T-cell (primary cell): ENCODE data around the gene LRP1. TPM values are rescaled to one million over a fixed set of nuclear protein-coding genes. Genes with fewer than 3 reads are reported as not detected.
A peak's percentile ranks its signal among the peaks of the same experiment; 100 is the strongest.

Experiments
- ATAC-seq, 4 experiments: fragments of 200-7000 bp in 3 of 4; fragments of 150-1000 bp in 1 of 4; cut with Tn5 transposase; replicated peaks in 1 of 4; 1 replicate in 3 of 4; 2 replicates in 1 of 4; pipeline ENCODE4 v1.10.0; 2021; ENCODE audit warnings: moderate library complexity in 3 of 4, mild to moderate bottlenecking in 2 of 4, moderate number of reproducible peaks in 1 of 4
- CTCF ChIA-PET, 2 donors: fragments of 300-600 bp; sonication (Branson Sonifier 250); formaldehyde crosslinking; loops; one replicate each; lab custom pipeline; 2022; ENCODE audit warnings: antibody characterized with exemption in 2 of 2; lab: Charles Lee
- POLR2A ChIA-PET, 2 donors: fragments of 300-600 bp; sonication (Branson Sonifier 250); formaldehyde crosslinking; loops; one replicate each; lab custom pipeline; 2022; ENCODE audit warnings: antibody characterized with exemption in 2 of 2; lab: Charles Lee
- DNase-seq, 35 experiments: peaks; one replicate each; pipeline versions ENCODE4 v3.0.0 to v3.0.0-alpha.2; 2013 to 2023
- H3K27ac ChIP-seq: one replicate; pipeline ENCODE4 v1.5.1; 2013; ENCODE audit warnings: low read length
- H3K27me3 ChIP-seq, 2 experiments: replicated peaks in 1 of 2; 1 replicate in 1 of 2; 2 replicates in 1 of 2; pipeline versions ENCODE4 v1.6.1 to v1.7.0; 2013; ENCODE audit warnings: low read length in 1 of 2, mixed read lengths in 1 of 2; ENCODE audit not compliant: control insufficient read depth in 2 of 2, insufficient read depth in 2 of 2; ENCODE audit errors: extremely low read depth in 1 of 2
- H3K36me3 ChIP-seq, 2 donors: 1 replicate in 1 of 2; 2 replicates in 1 of 2; pipeline versions ENCODE4 v1.6.1 to v1.7.0; 2013; ENCODE audit warnings: low read length in 1 of 2; ENCODE audit not compliant: control insufficient read depth in 2 of 2, insufficient read depth in 1 of 2; ENCODE audit errors: extremely low read depth in 1 of 2
- H3K4me1 ChIP-seq, 2 experiments: 1 replicate in 1 of 2; 2 replicates in 1 of 2; pipeline versions ENCODE4 v1.6.1 to v1.7.0; 2013; ENCODE audit warnings: low read length in 2 of 2, mixed read lengths in 1 of 2; ENCODE audit not compliant: insufficient read depth in 2 of 2, control insufficient read depth in 1 of 2; ENCODE audit errors: extremely low read depth in 1 of 2
- H3K4me3 ChIP-seq, 2 donors: 1 replicate in 1 of 2; 2 replicates in 1 of 2; pipeline versions ENCODE4 v1.5.1 to v1.7.0; 2013; ENCODE audit warnings: mild to moderate bottlenecking in 2 of 2, low read length in 1 of 2, moderate library complexity in 1 of 2; ENCODE audit not compliant: control insufficient read depth in 1 of 2; ENCODE audit errors: extremely low read depth in 1 of 2
- H3K9me3 ChIP-seq: 2 replicates; pipeline ENCODE4 v1.7.0; 2013
- H3K27ac Mint-ChIP-seq, 2 donors: one replicate each; pipeline ENCODE4 v1.8.0; 2020 to 2021; ENCODE audit warnings: mild to moderate bottlenecking in 2 of 2, mixed read lengths in 2 of 2
- H3K27me3 Mint-ChIP-seq, 2 donors: one replicate each; pipeline ENCODE4 v1.8.0; 2021 to 2022; ENCODE audit warnings: mixed read lengths in 2 of 2
- H3K36me3 Mint-ChIP-seq: one replicate; pipeline ENCODE4 v1.8.0; 2021; ENCODE audit warnings: mixed read lengths
- H3K4me1 Mint-ChIP-seq, 3 donors: one replicate each; pipeline ENCODE4 v1.8.0; 2020 to 2022; ENCODE audit warnings: mixed read lengths in 3 of 3, mild to moderate bottlenecking in 1 of 3
- H3K4me3 Mint-ChIP-seq, 3 donors: one replicate each; pipeline ENCODE4 v1.8.0; 2020 to 2022; ENCODE audit warnings: mild to moderate bottlenecking in 3 of 3, mixed read lengths in 3 of 3, moderate library complexity in 3 of 3
- H3K9me3 Mint-ChIP-seq, 3 donors: one replicate each; pipeline ENCODE4 v1.8.0; 2020 to 2022; ENCODE audit warnings: mixed read lengths in 3 of 3
- WGBS: methylation state at CpG from one replicate; pipeline ENCODE4 v1.1.5; 2013; ENCODE audit warnings: missing lambda C conversion rate; ENCODE audit not compliant: insufficient coverage; 5-methylcytosine and 5-hydroxymethylcytosine counted together
- total RNA-seq, 35 experiments: library from RNA in 6 of 35; stranded (reverse) in 6 of 35; fragments of 120-200 nt in 1 of 35; gene quantifications; one replicate each; pipeline versions ENCODE4 v1.2.1 to v1.2.4 and lab custom pipeline; 2013 to 2026

Gene LRP1
- total RNA-seq, 5 donors from 2014 or later (not counting 1 experiment from before 2014, with no cell fraction given), result 5.9 to 8.1 (median 7.7) TPM

DNA sequence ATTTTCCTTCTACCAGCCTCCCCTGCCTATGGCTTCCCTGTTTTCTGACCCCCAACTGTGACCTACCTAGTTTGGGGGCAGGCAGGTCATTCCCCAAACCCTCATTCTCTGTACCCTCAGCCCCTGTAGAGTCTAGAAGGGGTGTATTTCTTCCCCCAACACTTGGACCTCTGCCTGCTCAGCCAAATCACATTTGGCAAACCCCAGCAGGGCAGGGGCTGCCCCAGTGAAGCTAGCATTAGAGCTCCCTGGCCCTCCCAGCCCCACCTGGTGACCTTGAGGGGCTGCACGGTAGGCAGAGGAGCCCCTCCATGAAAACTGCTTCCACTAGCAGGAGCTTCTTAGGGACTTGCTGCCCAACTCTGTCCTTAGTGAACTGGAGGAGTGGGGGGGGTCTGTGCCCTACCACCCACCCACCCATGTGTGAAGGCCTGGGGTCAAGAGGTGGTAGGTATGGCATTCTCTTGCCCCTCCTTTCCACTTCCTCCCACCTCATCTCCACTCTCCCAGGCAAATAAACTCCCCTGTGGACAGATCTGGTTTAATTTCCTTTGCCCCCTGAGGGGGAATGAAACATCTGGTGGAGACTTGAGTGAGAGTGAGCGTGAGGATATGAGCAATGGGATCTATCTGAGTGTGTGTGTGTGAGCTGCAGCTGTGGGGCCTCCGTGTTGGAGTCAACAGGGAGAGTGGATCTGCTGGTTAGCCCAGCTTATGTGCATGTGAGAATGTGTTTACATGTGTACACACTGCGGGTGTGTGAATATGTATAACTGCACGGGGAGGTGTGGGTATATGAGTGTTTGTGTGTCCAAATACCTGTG is 90.0 kb downstream of the LRP1 start:
- Mint-ChIP-seq H3K9me3 (no peaks in the 10 kb centered on the region), H3K4me1 (peaks cover 47 to 73% (median 60%) of the 10 kb centered on the region in 3 donors), H3K36me3 (no peaks in the 10 kb centered on the region), H3K27me3 (peaks cover 83% of the 10 kb centered on the region in 2 donors), H3K27ac (no peak overlapping the region), H3K4me3 (peak overlapping the region; percentile 6 to 80 (median 47))
- H3K27me3 ChIP-seq, result peaks cover 8 to 97% of the 10 kb centered on the region in 2 experiments
- no peaks in the 10 kb centered on the region for H3K9me3 ChIP-seq
- DNase-seq (no peak), ATAC-seq (no peak)
- ChIA-PET CTCF (interaction anchor here (0.5 to 1.7 kb wide), 7 partner anchors 9 to 367 kb away, joined by 3 to 6 read pairs (median 3); partner anchors contain the start of gene SHMT2 (in 1 of the 2)), POLR2A (no interaction called here)
- H3K4me1 ChIP-seq, result peaks cover 5 to 79% of the 10 kb centered on the region in 2 experiments
- no peak overlapping the region for H3K4me3 ChIP-seq
- H3K36me3 ChIP-seq, result no peaks in the 10 kb centered on the region
- H3K27ac ChIP-seq, result no peak overlapping the region
- WGBS, result 91% methylated on average over 4 of the region's 5 CpGs

DNA sequence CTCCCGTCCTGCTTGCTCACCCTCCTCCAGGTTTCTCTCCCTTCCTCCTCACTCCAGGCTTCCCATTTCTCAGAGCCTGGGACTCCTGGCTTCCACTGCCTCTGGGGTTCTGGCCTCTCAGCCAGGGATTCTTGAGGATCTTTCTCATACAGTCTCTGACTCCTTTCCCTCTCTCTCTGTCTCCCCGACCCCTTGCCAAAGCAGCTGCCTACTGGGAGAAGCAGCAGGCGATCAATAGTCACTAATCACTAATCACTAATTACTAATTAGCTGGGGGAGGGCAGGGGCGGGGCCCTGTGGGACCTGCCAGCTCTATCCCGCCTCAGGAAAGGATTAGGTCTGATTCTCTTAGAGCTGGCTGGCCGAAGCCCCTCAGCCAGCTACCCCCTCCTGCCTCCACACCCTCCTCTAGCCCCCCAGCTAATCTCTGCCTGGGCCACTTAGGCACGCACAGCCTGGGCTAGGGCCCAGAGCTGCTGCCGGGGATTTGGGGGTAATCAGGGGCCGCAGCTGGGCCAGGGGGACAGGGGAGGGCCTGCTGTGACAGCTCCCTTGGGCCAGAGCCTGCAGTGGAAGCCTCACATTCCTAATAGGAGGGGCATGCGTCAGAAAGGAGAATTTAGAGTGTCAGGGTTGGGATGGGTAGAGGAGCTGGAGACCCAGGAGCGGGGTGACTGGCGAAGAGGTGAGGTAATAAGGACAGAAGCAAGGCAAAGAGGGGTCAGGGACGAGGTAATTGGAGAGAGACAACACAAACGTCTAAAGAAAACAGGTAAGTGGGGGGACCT is 91.1 kb downstream of the LRP1 start:
- H3K4me1 ChIP-seq, result peaks cover 5 to 79% of the 10 kb centered on the region in 2 experiments
- peaks cover 12 to 97% of the 10 kb centered on the region in 2 experiments for H3K27me3 ChIP-seq
- POLR2A ChIA-PET, result no interaction called here

GRCh38 chr12:57219993-57220754 is 91.9 kb downstream of the LRP1 start:
- Mint-ChIP-seq H3K9me3 (no peaks in the 10 kb centered on the region), H3K4me1 (peaks cover 40 to 64% (median 55%) of the 10 kb centered on the region in 3 donors), H3K4me3 (peak overlapping the region in 1 of 3 donors; percentile 4), H3K36me3 (no peaks in the 10 kb centered on the region), H3K27ac (peak overlapping the region in 1 of 2 donors; percentile 65), H3K27me3 (peaks cover 71 to 81% of the 10 kb centered on the region in 2 donors)
- ATAC-seq, result no peak
- POLR2A ChIA-PET, result no interaction called here
- CTCF ChIA-PET, result interaction anchor here in 1 of 2 donors (0.7 kb wide), 1 partner anchor 19 kb away, joined by 3 read pairs; no protein-coding TSS in a partner anchor
- WGBS, result 13% methylated on average over 2 of the region's 38 CpGs
- Histone ChIP-seq H3K36me3 (no peaks in the 10 kb centered on the region), H3K4me1 (peaks cover 5 to 79% of the 10 kb centered on the region in 2 experiments), H3K27me3 (peaks cover 14 to 97% of the 10 kb centered on the region in 2 experiments), H3K4me3 (no peak overlapping the region), H3K27ac (no peak overlapping the region), H3K9me3 (no peaks in the 10 kb centered on the region)
- DNase-seq, result no peak

More for the DNA sequence above, 91.1 kb downstream of the LRP1 start:
- peaks cover 40 to 66% (median 60%) of the 10 kb centered on the region in 3 donors for H3K4me1 Mint-ChIP-seq
- no peaks in the 10 kb centered on the region for H3K36me3 ChIP-seq
- H3K4me3 Mint-ChIP-seq, result no peak overlapping the region
- H3K4me3 ChIP-seq, result no peak overlapping the region
- H3K27ac Mint-ChIP-seq, result peak overlapping the region in 1 of 2 donors; percentile 65
- no peak overlapping the region for H3K27ac ChIP-seq
- CTCF ChIA-PET, result interaction anchor here (0.7 to 1.7 kb wide), 2 partner anchors 10 to 20 kb away, joined by 3 to 6 read pairs; partner anchors contain the start of gene SHMT2 (in 1 of the 2)
- ATAC-seq (no peak), DNase-seq (no peak)
- H3K9me3 ChIP-seq, result no peaks in the 10 kb centered on the region
- no peaks in the 10 kb centered on the region for H3K9me3 Mint-ChIP-seq
- 46% methylated on average over 10 of the region's 14 CpGs for WGBS
- peaks cover 78 to 83% of the 10 kb centered on the region in 2 donors for H3K27me3 Mint-ChIP-seq
- H3K36me3 Mint-ChIP-seq, result no peaks in the 10 kb centered on the region

- Mint-ChIP-seq H3K4me3 (peak overlapping the region in 1 of 3 donors; percentile 4), H3K9me3 (no peaks in the 10 kb centered on the region), H3K36me3 (no peaks in the 10 kb centered on the region), H3K4me1 (peaks cover 39 to 63% (median 55%) of the 10 kb centered on the region in 3 donors), H3K27ac (peak overlapping the region in 1 of 2 donors; percentile 75), H3K27me3 (peaks cover 65 to 80% of the 10 kb centered on the region in 2 donors)
- no peak for DNase-seq
- ChIA-PET CTCF (no interaction called here), POLR2A (no interaction called here)
- ATAC-seq, result no peak
- Histone ChIP-seq H3K4me1 (peaks cover 5 to 79% of the 10 kb centered on the region in 2 experiments), H3K9me3 (no peaks in the 10 kb centered on the region), H3K27me3 (peaks cover 14 to 97% of the 10 kb centered on the region in 2 experiments), H3K4me3 (no peak overlapping the region), H3K27ac (no peak overlapping the region), H3K36me3 (no peaks in the 10 kb centered on the region)
- 25% methylated on average over 1 of the region's 1 CpG for WGBS
Measured at GRCh38 chr12:57220770-57221168, 92.5 kb downstream of the LRP1 start.

GRCh38 chr12:57221169-57221917 is 93.1 kb downstream of the LRP1 start:
- no peak overlapping the region for H3K4me3 ChIP-seq
- Mint-ChIP-seq H3K27ac (peak overlapping the region in 1 of 2 donors; percentile 75), H3K9me3 (no peaks in the 10 kb centered on the region), H3K27me3 (peaks cover 68 to 83% of the 10 kb centered on the region in 2 donors), H3K36me3 (no peaks in the 10 kb centered on the region), H3K4me1 (peaks cover 38 to 63% (median 58%) of the 10 kb centered on the region in 3 donors), H3K4me3 (peak overlapping the region in 1 of 3 donors; percentile 4)
- ChIA-PET POLR2A (no interaction called here), CTCF (interaction anchor here in 1 of 2 donors (0.6 kb wide), 1 partner anchor 31 kb away, joined by 4 read pairs; no protein-coding TSS in a partner anchor)
- no peaks in the 10 kb centered on the region for H3K9me3 ChIP-seq
- peaks cover 5 to 79% of the 10 kb centered on the region in 2 experiments for H3K4me1 ChIP-seq
- H3K27me3 ChIP-seq, result peaks cover 14 to 98% of the 10 kb centered on the region in 2 experiments
- H3K36me3 ChIP-seq, result no peaks in the 10 kb centered on the region
- ATAC-seq (no peak), DNase-seq (peak in 2 of 35 experiments; percentile 9 to 32)
- no peak overlapping the region for H3K27ac ChIP-seq
- 2% methylated on average over 19 of the region's 24 CpGs for WGBS
